Keratinocyte (primary cell): ENCODE data around the gene TMEM35A.

Experiments
- EZH2 ChIP-seq: IDR thresholded peaks from one replicate; pipeline ENCODE4 v1.6.1; 2012; ENCODE audit warnings: inconsistent platforms, mild to moderate bottlenecking, low read length, moderate library complexity
- TF ChIP-seq, protein P1 (sequence below), 3 experiments: IDR thresholded peaks in 1 of 3; conservative IDR thresholded peaks in 1 of 3; optimal IDR thresholded peaks in 1 of 3; 2 replicates in 2 of 3; 3 replicates in 1 of 3; pipeline versions ENCODE3 to v1.5.1; 2011; ENCODE audit warnings: low read length in 3 of 3, mild to moderate bottlenecking in 3 of 3, moderate library complexity in 2 of 3, control low read depth in 1 of 3, inconsistent platforms in 1 of 3; ENCODE audit not compliant: insufficient read depth in 2 of 3; ENCODE audit errors: extremely low read depth in 1 of 3

DNA sequence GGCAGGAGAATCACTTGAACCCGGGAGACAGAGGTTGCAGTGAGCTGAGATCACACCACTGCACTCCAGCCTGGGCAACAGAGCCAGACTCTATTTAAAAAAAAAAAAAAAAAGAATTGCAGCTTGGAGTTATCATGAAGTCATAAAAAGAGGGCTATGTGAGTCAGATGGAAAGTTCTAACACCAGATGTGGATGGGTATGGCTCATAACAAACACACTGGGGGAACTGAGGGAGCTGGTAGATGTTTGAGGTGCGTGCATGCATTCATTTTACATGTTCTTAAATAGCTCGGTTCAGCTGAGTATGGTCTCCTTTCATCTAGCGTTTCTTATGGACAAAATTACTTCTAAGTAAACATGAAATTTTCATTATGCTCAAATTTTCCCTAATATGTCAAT, 38.5 kb upstream of the TMEM35A start:
- TF ChIP-seq, protein P1, sequence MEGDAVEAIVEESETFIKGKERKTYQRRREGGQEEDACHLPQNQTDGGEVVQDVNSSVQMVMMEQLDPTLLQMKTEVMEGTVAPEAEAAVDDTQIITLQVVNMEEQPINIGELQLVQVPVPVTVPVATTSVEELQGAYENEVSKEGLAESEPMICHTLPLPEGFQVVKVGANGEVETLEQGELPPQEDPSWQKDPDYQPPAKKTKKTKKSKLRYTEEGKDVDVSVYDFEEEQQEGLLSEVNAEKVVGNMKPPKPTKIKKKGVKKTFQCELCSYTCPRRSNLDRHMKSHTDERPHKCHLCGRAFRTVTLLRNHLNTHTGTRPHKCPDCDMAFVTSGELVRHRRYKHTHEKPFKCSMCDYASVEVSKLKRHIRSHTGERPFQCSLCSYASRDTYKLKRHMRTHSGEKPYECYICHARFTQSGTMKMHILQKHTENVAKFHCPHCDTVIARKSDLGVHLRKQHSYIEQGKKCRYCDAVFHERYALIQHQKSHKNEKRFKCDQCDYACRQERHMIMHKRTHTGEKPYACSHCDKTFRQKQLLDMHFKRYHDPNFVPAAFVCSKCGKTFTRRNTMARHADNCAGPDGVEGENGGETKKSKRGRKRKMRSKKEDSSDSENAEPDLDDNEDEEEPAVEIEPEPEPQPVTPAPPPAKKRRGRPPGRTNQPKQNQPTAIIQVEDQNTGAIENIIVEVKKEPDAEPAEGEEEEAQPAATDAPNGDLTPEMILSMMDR (optimal IDR thresholded peaks at IDR 0.05 in 1 of 3, IDR thresholded peaks at IDR 0.05 in 1 of 3, conservative IDR thresholded peaks at IDR 0.05 in 1 of 3; ENCODE audit: extremely low read depth in 1 of 3, insufficient read depth in 2 of 3, low read length in 3 of 3): no peak
- no peak for TF ChIP-seq EZH2
